ENCODE data around the gene WDR91. TPM values are rescaled to one million over a fixed set of nuclear protein-coding genes. Genes with fewer than 3 reads are reported as not detected.

WDR91 gene
- total and polyA plus RNA-seq, 9 donors, result 7.3 to 13.6 (median 9.9) TPM

- WGBS (ENCODE audit: insufficient coverage), result no CpG with 5 or more reads among the region's 2 CpGs
- H3K36me3 ChIP-seq (ENCODE audit: control insufficient read depth, insufficient read depth, low read length), result peaks cover 75% of the 10 kb centered on the region
- no peaks in the 10 kb centered on the region for H3K27me3 ChIP-seq (ENCODE audit: control insufficient read depth, insufficient read depth, low read length)
Observed at GRCh38 chr7:135201350-135201749, 10.0 kb downstream of the WDR91 start.

GRCh38 chr7:135200821-135201331, 10.4 kb downstream of the WDR91 start:
- no CpG with 5 or more reads among the region's 3 CpGs for WGBS (ENCODE audit: insufficient coverage)
- no peak overlapping the region for H3K4me3 ChIP-seq (ENCODE audit: low read length)
- DNase-seq, result no peak
- H3K36me3 ChIP-seq (ENCODE audit: control insufficient read depth, insufficient read depth, low read length), result peaks cover 77% of the 10 kb centered on the region
- H3K4me1 ChIP-seq (ENCODE audit: control insufficient read depth, insufficient read depth, low read length), result no peaks in the 10 kb centered on the region
- H3K27ac ChIP-seq (ENCODE audit: low read length), result no peak overlapping the region
- H3K27me3 ChIP-seq (ENCODE audit: control insufficient read depth, insufficient read depth, low read length), result no peaks in the 10 kb centered on the region
- no peaks in the 10 kb centered on the region for H3K9me3 ChIP-seq (replicated peaks; ENCODE audit: control insufficient read depth, low read depth, low read length)

More at GRCh38 chr7:135201350-135201749, 10.0 kb downstream of the WDR91 start:
- Histone ChIP-seq H3K27ac (ENCODE audit: low read length) (no peak overlapping the region), H3K4me3 (ENCODE audit: low read length) (no peak overlapping the region), H3K4me1 (ENCODE audit: control insufficient read depth, insufficient read depth, low read length) (no peaks in the 10 kb centered on the region), H3K9me3 (replicated peaks; ENCODE audit: control insufficient read depth, low read depth, low read length) (no peaks in the 10 kb centered on the region)
- DNase-seq, result no peak

- H3K27me3 ChIP-seq (ENCODE audit: control insufficient read depth, insufficient read depth, low read length), result no peaks in the 10 kb centered on the region
- peaks cover 73% of the 10 kb centered on the region for H3K36me3 ChIP-seq (ENCODE audit: control insufficient read depth, insufficient read depth, low read length)
- no peaks in the 10 kb centered on the region for H3K4me1 ChIP-seq (ENCODE audit: control insufficient read depth, insufficient read depth, low read length)
- 100% methylated on average over 2 of the region's 4 CpGs for WGBS (ENCODE audit: insufficient coverage)
- DNase-seq, result no peak
- no peak overlapping the region for H3K4me3 ChIP-seq (ENCODE audit: low read length)
- H3K9me3 ChIP-seq (replicated peaks; ENCODE audit: control insufficient read depth, low read depth, low read length), result no peaks in the 10 kb centered on the region
- H3K27ac ChIP-seq (ENCODE audit: low read length), result no peak overlapping the region
Observed at GRCh38 chr7:135199439-135199838, 11.9 kb downstream of the WDR91 start.

- Histone ChIP-seq H3K27ac (ENCODE audit: low read length) (no peak overlapping the region), H3K9me3 (replicated peaks; ENCODE audit: control insufficient read depth, low read depth, low read length) (no peaks in the 10 kb centered on the region), H3K4me3 (ENCODE audit: low read length) (no peak overlapping the region), H3K4me1 (ENCODE audit: control insufficient read depth, insufficient read depth, low read length) (no peaks in the 10 kb centered on the region), H3K36me3 (ENCODE audit: control insufficient read depth, insufficient read depth, low read length) (peaks cover 67% of the 10 kb centered on the region), H3K27me3 (ENCODE audit: control insufficient read depth, insufficient read depth, low read length) (no peaks in the 10 kb centered on the region)
- DNase-seq, result no peak
- 70% methylated on average over 4 of the region's 15 CpGs for WGBS (ENCODE audit: insufficient coverage)
Observed at GRCh38 chr7:135197906-135198655, 13.2 kb downstream of the WDR91 start.

GRCh38 chr7:135197343-135197742, 14.0 kb downstream of the WDR91 start:
- H3K9me3 ChIP-seq (replicated peaks; ENCODE audit: control insufficient read depth, low read depth, low read length), result no peaks in the 10 kb centered on the region
- no peaks in the 10 kb centered on the region for H3K27me3 ChIP-seq (ENCODE audit: control insufficient read depth, insufficient read depth, low read length)
- WGBS (ENCODE audit: insufficient coverage), result 75% methylated on average over 2 of the region's 2 CpGs
- H3K36me3 ChIP-seq (ENCODE audit: control insufficient read depth, insufficient read depth, low read length), result peaks cover 68% of the 10 kb centered on the region
- H3K4me1 ChIP-seq (ENCODE audit: control insufficient read depth, insufficient read depth, low read length), result no peaks in the 10 kb centered on the region
- no peak for DNase-seq
- no peak overlapping the region for H3K27ac ChIP-seq (ENCODE audit: low read length)
- H3K4me3 ChIP-seq (ENCODE audit: low read length), result no peak overlapping the region

- H3K27me3 ChIP-seq (ENCODE audit: control insufficient read depth, insufficient read depth, low read length), result no peaks in the 10 kb centered on the region
- H3K27ac ChIP-seq (ENCODE audit: low read length), result no peak overlapping the region
- H3K4me3 ChIP-seq (ENCODE audit: low read length), result no peak overlapping the region
- no peak for DNase-seq
- no peaks in the 10 kb centered on the region for H3K4me1 ChIP-seq (ENCODE audit: control insufficient read depth, insufficient read depth, low read length)
- H3K9me3 ChIP-seq (replicated peaks; ENCODE audit: control insufficient read depth, low read depth, low read length), result no peaks in the 10 kb centered on the region
- WGBS (ENCODE audit: insufficient coverage), result 88% methylated on average over 11 of the region's 14 CpGs
- peaks cover 66% of the 10 kb centered on the region for H3K36me3 ChIP-seq (ENCODE audit: control insufficient read depth, insufficient read depth, low read length)
Observed at GRCh38 chr7:135195968-135196629, 15.2 kb downstream of the WDR91 start.

- DNase-seq, result no peak
- Histone ChIP-seq H3K4me3 (ENCODE audit: low read length) (no peak overlapping the region), H3K9me3 (replicated peaks; ENCODE audit: control insufficient read depth, low read depth, low read length) (no peaks in the 10 kb centered on the region), H3K27ac (ENCODE audit: low read length) (no peak overlapping the region), H3K36me3 (ENCODE audit: control insufficient read depth, insufficient read depth, low read length) (peaks cover 60% of the 10 kb centered on the region), H3K4me1 (ENCODE audit: control insufficient read depth, insufficient read depth, low read length) (no peaks in the 10 kb centered on the region), H3K27me3 (ENCODE audit: control insufficient read depth, insufficient read depth, low read length) (no peaks in the 10 kb centered on the region)
- 100% methylated on average over 2 of the region's 4 CpGs for WGBS (ENCODE audit: insufficient coverage)
Observed at GRCh38 chr7:135195156-135195555, 16.2 kb downstream of the WDR91 start.

GRCh38 chr7:135194494-135195095, 16.7 kb downstream of the WDR91 start:
- Histone ChIP-seq H3K4me3 (ENCODE audit: low read length) (no peak overlapping the region), H3K27ac (ENCODE audit: low read length) (no peak overlapping the region), H3K4me1 (ENCODE audit: control insufficient read depth, insufficient read depth, low read length) (no peaks in the 10 kb centered on the region), H3K9me3 (replicated peaks; ENCODE audit: control insufficient read depth, low read depth, low read length) (no peaks in the 10 kb centered on the region), H3K36me3 (ENCODE audit: control insufficient read depth, insufficient read depth, low read length) (peaks cover 57% of the 10 kb centered on the region), H3K27me3 (ENCODE audit: control insufficient read depth, insufficient read depth, low read length) (no peaks in the 10 kb centered on the region)
- 83% methylated on average over 4 of the region's 12 CpGs for WGBS (ENCODE audit: insufficient coverage)
- DNase-seq, result no peak

GRCh38 chr7:135193615-135194081, 17.7 kb downstream of the WDR91 start:
- Histone ChIP-seq H3K36me3 (ENCODE audit: control insufficient read depth, insufficient read depth, low read length) (peaks cover 58% of the 10 kb centered on the region), H3K4me1 (ENCODE audit: control insufficient read depth, insufficient read depth, low read length) (no peaks in the 10 kb centered on the region), H3K9me3 (replicated peaks; ENCODE audit: control insufficient read depth, low read depth, low read length) (no peaks in the 10 kb centered on the region), H3K27ac (ENCODE audit: low read length) (no peak overlapping the region), H3K4me3 (ENCODE audit: low read length) (no peak overlapping the region), H3K27me3 (ENCODE audit: control insufficient read depth, insufficient read depth, low read length) (no peaks in the 10 kb centered on the region)
- no peak for DNase-seq
- 93% methylated on average over 3 of the region's 10 CpGs for WGBS (ENCODE audit: insufficient coverage)

GRCh38 chr7:135192914-135193536, 18.3 kb downstream of the WDR91 start:
- H3K4me3 ChIP-seq (ENCODE audit: low read length), result no peak overlapping the region
- H3K36me3 ChIP-seq (ENCODE audit: control insufficient read depth, insufficient read depth, low read length), result peaks cover 61% of the 10 kb centered on the region
- H3K27ac ChIP-seq (ENCODE audit: low read length), result no peak overlapping the region
- WGBS (ENCODE audit: insufficient coverage), result 89% methylated on average over 10 of the region's 11 CpGs
- H3K4me1 ChIP-seq (ENCODE audit: control insufficient read depth, insufficient read depth, low read length), result no peaks in the 10 kb centered on the region
- no peaks in the 10 kb centered on the region for H3K27me3 ChIP-seq (ENCODE audit: control insufficient read depth, insufficient read depth, low read length)
- DNase-seq, result no peak
- no peaks in the 10 kb centered on the region for H3K9me3 ChIP-seq (replicated peaks; ENCODE audit: control insufficient read depth, low read depth, low read length)

Data from muscle of leg (tissue), 11 donors.